Transverse colon (tissue), 4 donors: ENCODE data around the gene UBE2U. TPM values are rescaled to one million over a fixed set of nuclear protein-coding genes. Genes with fewer than 3 reads are reported as not detected.

ENCODE experiments used
- DNase-seq: peaks from one replicate; pipeline ENCODE4 v3.0.0-alpha.2; 2019
- H3K27ac ChIP-seq, 4 donors: fragments of 200-600 bp; sonication (generic); 2 replicates each; pipeline ENCODE4 v1.5.1; 2016 to 2018; ENCODE audit warnings: inconsistent platforms in 4 of 4
- H3K27me3 ChIP-seq: fragments of 200-600 bp; sonication (generic); 2 replicates; pipeline ENCODE4 v1.5.1; 2017; ENCODE audit warnings: inconsistent platforms
- H3K36me3 ChIP-seq, 4 donors: fragments of 200-600 bp; sonication (generic); 2 replicates each; pipeline ENCODE4 v1.5.1; 2017 to 2019; ENCODE audit warnings: inconsistent platforms in 4 of 4
- H3K4me1 ChIP-seq, 4 donors: fragments of 200-600 bp; sonication (generic); 2 replicates each; pipeline ENCODE4 v1.5.1; 2017 to 2020; ENCODE audit warnings: inconsistent platforms in 4 of 4
- H3K4me3 ChIP-seq, 4 donors: fragments of 200-600 bp; sonication (generic); 1 replicate in 1 of 4; 2 replicates in 3 of 4; pipeline versions ENCODE4 v1.5.1 to v1.6.1; 2017 to 2019; ENCODE audit warnings: inconsistent platforms in 4 of 4
- H3K9me3 ChIP-seq, 2 donors: fragments of 200-600 bp; sonication (generic); 2 replicates each; pipeline ENCODE4 v1.5.1; 2017 to 2019; ENCODE audit warnings: inconsistent platforms in 2 of 2
- CTCF ChIP-seq, 5 experiments: fragments of 200-600 bp in 3 of 5; fragments of 450-650 bp in 2 of 5; sonication (generic) in 3 of 5; IDR thresholded peaks; 1 replicate in 2 of 5; 2 replicates in 3 of 5; pipeline ENCODE4 v1.5.1; 2016 to 2017; ENCODE audit warnings: antibody characterized with exemption in 5 of 5, inconsistent platforms in 3 of 5, mild to moderate bottlenecking in 2 of 5, moderate library complexity in 1 of 5
- EP300 ChIP-seq: sonication (generic); formaldehyde crosslinking; IDR thresholded peaks from one replicate; pipeline ENCODE4 v1.6.1; 2017; ENCODE audit warnings: antibody characterized with exemption, low read depth
- POLR2A ChIP-seq: fragments of 450-650 bp; IDR thresholded peaks from one replicate; pipeline ENCODE4 v1.6.1; 2016; ENCODE audit warnings: antibody characterized with exemption, mild to moderate bottlenecking, moderate library complexity
- POLR2AphosphoS5 ChIP-seq, 3 donors: sonication (generic); formaldehyde crosslinking; IDR thresholded peaks; one replicate each; pipeline ENCODE4 v1.6.1; 2016; ENCODE audit warnings: antibody characterized with exemption in 3 of 3
- WGBS, 2 donors: methylation state at CpG; one replicate each; pipeline ENCODE4 v1.1.5; 2018; ENCODE audit warnings: low coverage in 1 of 2; 5-methylcytosine and 5-hydroxymethylcytosine counted together
- in situ Hi-C, 4 donors: fragments of 200-750 bp; cut with MboI; loops; one replicate each; pipeline versions ENCODE4 v1.15.0 to v1.15.1; 2017; ENCODE audit warnings: low sequenced_read_pairs in 3 of 4, low pct_ligation_motif_present in 1 of 4, low pct_unique_long_range_greater_than_20kb in 1 of 4
- intact Hi-C: fragments of 100-400 bp; cut with DNase I; formaldehyde crosslinking; loops from one replicate; pipeline ENCODE4 v1.15.1; 2023; ENCODE audit warnings: low total_unique reads
- total RNA-seq, 4 donors: library from RNA; depleted of rRNA; stranded (reverse); fragments of >200 nt; gene quantifications; one replicate each; pipeline ENCODE4 v1.1.0, GENCODE V29; 2016

Gene UBE2U
- total RNA-seq, 4 donors from 2014 or later, result not detected

- 82% methylated on average over 1 of the region's 1 CpG; no CpG with 5 or more reads in 1 of the 2 donors for WGBS, 2 donors
- no peak for TF ChIP-seq POLR2A
- TF ChIP-seq POLR2AphosphoS5 (IDR thresholded peaks at IDR 0.05), result no peak
- no peak for TF ChIP-seq EP300
- no peak for TF ChIP-seq CTCF (IDR thresholded peaks at IDR 0.05)
- H3K27me3 ChIP-seq, result no peaks in the 10 kb centered on the region
- no peak overlapping the region for H3K4me3 ChIP-seq
- intact Hi-C loops (no loop called here), in situ Hi-C loops (no loop called here)
- no peaks in the 10 kb centered on the region for H3K36me3 ChIP-seq
- DNase-seq, result no peak
- no peak overlapping the region for H3K27ac ChIP-seq
- no peaks in the 10 kb centered on the region for H3K9me3 ChIP-seq
- H3K4me1 ChIP-seq, result no peaks in the 10 kb centered on the region
Measured at GRCh38 chr1:64195081-64195395, 8.4 kb upstream of the UBE2U start.

GRCh38 chr1:64196074-64196870 lies 7.2 kb upstream of the UBE2U start:
- WGBS, 2 donors, result 17 to 69% methylated on average over 1 to 8 of the region's 8 CpGs
- DNase-seq, result no peak
- H3K4me1 ChIP-seq, result no peaks in the 10 kb centered on the region
- intact Hi-C loops, result no loop called here
- H3K27ac ChIP-seq, result no peak overlapping the region
- in situ Hi-C loops, result no loop called here
- no peak overlapping the region for H3K4me3 ChIP-seq
- H3K36me3 ChIP-seq, result no peaks in the 10 kb centered on the region
- TF ChIP-seq POLR2AphosphoS5 (IDR thresholded peaks at IDR 0.05) (no peak), EP300 (no peak), POLR2A (no peak), CTCF (IDR thresholded peaks at IDR 0.05) (no peak)
- H3K9me3 ChIP-seq, result no peaks in the 10 kb centered on the region
- H3K27me3 ChIP-seq, result no peaks in the 10 kb centered on the region

GRCh38 chr1:64197076-64197475 lies 6.3 kb upstream of the UBE2U start:
- no peaks in the 10 kb centered on the region for H3K27me3 ChIP-seq
- no peak overlapping the region for H3K4me3 ChIP-seq
- no peaks in the 10 kb centered on the region for H3K36me3 ChIP-seq
- in situ Hi-C loops, result no loop called here
- 75 to 81% methylated on average over 2 to 3 of the region's 3 CpGs for WGBS, 2 donors
- no peak overlapping the region for H3K27ac ChIP-seq
- intact Hi-C loops, result no loop called here
- H3K9me3 ChIP-seq, result no peaks in the 10 kb centered on the region
- H3K4me1 ChIP-seq, result no peaks in the 10 kb centered on the region
- DNase-seq, result no peak
- TF ChIP-seq POLR2A, result no peak
- no peak for TF ChIP-seq EP300
- TF ChIP-seq POLR2AphosphoS5 (IDR thresholded peaks at IDR 0.05), result no peak
- TF ChIP-seq CTCF (IDR thresholded peaks at IDR 0.05), result no peak

GRCh38 chr1:64199154-64199553 lies 4.3 kb upstream of the UBE2U start:
- in situ Hi-C loops, result no loop called here

More at GRCh38 chr1:64199154-64199553, 4.3 kb upstream of the UBE2U start:
- Histone ChIP-seq H3K27ac (no peak overlapping the region), H3K27me3 (no peaks in the 10 kb centered on the region), H3K4me1 (no peaks in the 10 kb centered on the region), H3K36me3 (no peaks in the 10 kb centered on the region), H3K4me3 (no peak overlapping the region), H3K9me3 (no peaks in the 10 kb centered on the region)
- TF ChIP-seq EP300 (no peak), POLR2A (no peak), POLR2AphosphoS5 (IDR thresholded peaks at IDR 0.05) (no peak), CTCF (IDR thresholded peaks at IDR 0.05) (no peak)
- DNase-seq, result no peak
- 28 to 46% methylated on average over 2 of the region's 2 CpGs for WGBS, 2 donors
- intact Hi-C loops, result no loop called here
